Measurements from ENCODE around the gene SMAD3.
"Not testable (repeated sequence)": the region's sequence is repeated elsewhere in the genome, so short reads cannot be mapped to it uniquely, and the experiment has no call there.

The SMAD3 gene

GRCh38 chr15:67063689-67064606 lies 1.5 kb upstream of the SMAD3 start:
- DNase-seq: no peak

- peak; percentile 60 for DNase-seq
Measured at GRCh38 chr15:67064607-67065530, 533 bp upstream of the SMAD3 start.

- DNase-seq: no peak
Measured at GRCh38 chr15:67066041-67066958, 898 bp downstream of the SMAD3 start.

- DNase-seq: no peak
Measured at GRCh38 chr15:67066959-67067853, 1.8 kb downstream of the SMAD3 start.

- DNase-seq: no peak
Measured at GRCh38 chr15:67067930-67068551, 2.6 kb downstream of the SMAD3 start.

GRCh38 chr15:67068710-67069400 lies 3.5 kb downstream of the SMAD3 start:
- DNase-seq: no peak

GRCh38 chr15:67070150-67070549 lies 4.7 kb downstream of the SMAD3 start:
- DNase-seq: no peak

GRCh38 chr15:67070892-67071664 lies 5.7 kb downstream of the SMAD3 start:
- no peak for DNase-seq

GRCh38 chr15:67072442-67072841 lies 7.0 kb downstream of the SMAD3 start:
- no peak for DNase-seq

- no peak for DNase-seq
Measured at GRCh38 chr15:67072958-67073357, 7.6 kb downstream of the SMAD3 start.

- DNase-seq: no peak
Measured at GRCh38 chr15:67074886-67075229, 9.5 kb downstream of the SMAD3 start.

- not testable (repeated sequence) for DNase-seq
Measured at GRCh38 chr15:67075555-67076135, 10.2 kb downstream of the SMAD3 start.

GRCh38 chr15:67076147-67076843 lies 10.9 kb downstream of the SMAD3 start:
- no peak for DNase-seq

GRCh38 chr15:67077641-67078215 lies 12.3 kb downstream of the SMAD3 start:
- no peak for DNase-seq

GRCh38 chr15:67079361-67079760 lies 14.0 kb downstream of the SMAD3 start:
- DNase-seq: no peak

GRCh38 chr15:67080118-67080899 lies 14.9 kb downstream of the SMAD3 start:
- DNase-seq: peak; percentile 32

- peak; percentile 78 for DNase-seq
Measured at GRCh38 chr15:67080900-67081431, 15.6 kb downstream of the SMAD3 start.
